ENCODE measurements around the gene DBNL. TPM values are rescaled to one million over a fixed set of nuclear protein-coding genes. Genes with fewer than 3 reads are reported as not detected.
A peak's percentile ranks its signal among the peaks of the same experiment; 100 is the strongest.
"Not testable (repeated sequence)": the region's sequence is repeated elsewhere in the genome, so short reads cannot be mapped to it uniquely, and the experiment has no call there.

Gene DBNL
- total RNA-seq, result 140 TPM in 2 replicates

DNA sequence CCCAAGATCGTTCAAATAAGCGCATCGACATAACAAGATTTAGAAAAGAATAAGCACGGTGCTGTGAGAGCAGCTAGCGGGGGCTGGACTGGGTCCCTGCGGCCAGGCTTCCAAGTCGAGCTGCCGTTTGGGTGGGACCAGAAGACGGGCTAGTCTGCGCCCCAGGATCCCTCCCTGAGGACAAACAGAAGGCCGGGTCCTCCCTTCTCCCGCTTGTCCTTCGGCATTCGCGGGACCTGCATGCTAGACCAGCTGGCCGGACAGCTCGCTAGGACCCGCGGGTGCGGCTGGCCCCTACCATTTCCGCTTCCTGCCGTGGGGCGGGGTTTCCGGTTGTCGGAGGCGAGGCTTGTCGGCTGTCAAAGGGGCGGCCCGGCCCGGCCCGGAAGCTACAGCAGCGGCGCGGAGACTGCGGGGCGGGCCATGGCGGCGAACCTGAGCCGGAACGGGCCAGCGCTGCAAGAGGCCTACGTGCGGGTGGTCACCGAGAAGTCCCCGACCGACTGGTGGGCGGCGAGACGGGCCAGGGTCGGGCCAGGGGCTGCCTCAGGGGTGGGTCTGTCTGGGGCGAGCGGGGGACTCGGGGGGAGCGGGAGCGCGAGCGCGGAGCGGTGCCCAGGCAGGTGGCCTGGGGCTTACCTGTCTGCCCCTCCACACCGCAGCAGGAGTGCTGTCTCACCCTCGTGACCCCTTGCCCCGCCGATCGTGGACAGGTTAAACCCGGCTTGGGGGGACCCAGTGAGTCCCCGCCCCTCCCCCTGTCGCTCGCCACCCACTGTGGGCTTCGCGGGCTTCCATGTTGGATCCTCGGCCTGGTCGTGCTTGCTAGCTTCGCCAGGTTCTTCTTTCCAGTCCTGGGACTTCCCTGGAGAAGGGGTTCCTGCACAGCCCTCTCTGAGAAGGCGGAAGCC is at the start of gene DBNL:
Gene DBNL, plus strand, starts transcription at position 388 of the 911 bp plus-strand sequence. Its CDS starts 36 bp downstream, at position 424.
- H3K27ac Mint-ChIP-seq, result peak within 1 kb of the TSS; percentile 87
- intact Hi-C loops (cut with micrococcal nuclease), result loop anchor here (2.0 kb wide), 4 partner anchors 26 to 156 kb away; partner anchors contain the start of genes POLD2, POLM and YKT6
- H3K4me1 Mint-ChIP-seq (ENCODE audit: low read depth), result peaks cover 44% of the 10 kb centered on the region
- H3K27me3 Mint-ChIP-seq (ENCODE audit: insufficient read depth), result no peaks in the 10 kb centered on the region
- peak; percentile 92 for DNase-seq (ENCODE audit: low spot score)
- no peaks in the 10 kb centered on the region for H3K9me3 Mint-ChIP-seq
- peak within 1 kb of the TSS; percentile 92 for H3K4me3 Mint-ChIP-seq
- H3K36me3 Mint-ChIP-seq (ENCODE audit: low read depth), result peaks cover 22% of the 10 kb centered on the region

DNA sequence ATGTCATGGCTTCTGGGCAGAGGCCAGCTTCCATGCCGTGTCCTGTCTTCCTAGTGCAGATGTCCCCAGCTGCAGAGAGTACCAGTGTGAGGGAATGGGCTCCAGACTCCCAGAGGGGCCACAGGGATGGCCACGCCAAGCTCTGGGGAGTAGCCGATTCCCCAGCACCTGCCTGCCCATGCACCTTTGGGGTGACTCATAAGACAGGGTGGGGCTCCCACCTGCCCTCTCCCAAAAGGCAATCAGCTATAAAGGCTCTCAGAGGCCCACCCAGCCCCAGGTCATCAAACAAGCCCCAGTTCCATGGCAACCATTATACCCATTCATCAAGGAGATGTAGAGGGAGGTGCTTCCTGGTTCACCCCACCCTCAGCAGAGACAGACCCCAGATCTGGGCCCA is 47.0 kb upstream of the DBNL start, which contains the start of gene SPDYE1:
Gene SPDYE1, plus strand, starts transcription at position 366 of the 400 bp plus-strand sequence. CDS start 2,053 bp downstream, outside the sequence.
- H3K4me3 Mint-ChIP-seq; H3K36me3 Mint-ChIP-seq (ENCODE audit: low read depth); DNase-seq (ENCODE audit: low spot score); H3K9me3 Mint-ChIP-seq; H3K4me1 Mint-ChIP-seq (ENCODE audit: low read depth); H3K27me3 Mint-ChIP-seq (ENCODE audit: insufficient read depth); intact Hi-C loops (cut with micrococcal nuclease); H3K27ac Mint-ChIP-seq: not testable (repeated sequence)

DNA sequence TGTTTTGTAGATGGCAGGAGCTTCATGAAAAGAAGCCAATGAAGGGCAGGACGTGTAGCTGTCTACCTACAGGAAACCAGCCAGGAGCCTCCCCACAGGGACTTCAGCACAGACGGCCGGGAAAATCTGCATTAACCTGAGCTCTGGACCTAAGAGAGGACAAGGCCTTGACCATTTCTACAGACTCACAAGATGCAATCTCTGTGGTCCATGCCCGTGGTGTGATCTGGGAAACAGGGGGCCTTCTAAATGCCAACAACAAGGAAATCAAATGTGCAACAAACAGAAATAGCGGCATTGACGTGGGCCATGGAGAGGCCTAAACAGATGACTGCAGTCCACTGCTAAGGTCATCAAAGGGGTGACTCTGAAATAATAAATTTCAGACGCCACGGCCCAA is 32.4 kb upstream of the DBNL start:
- H3K27me3 Mint-ChIP-seq (ENCODE audit: insufficient read depth); H3K9me3 Mint-ChIP-seq; DNase-seq (ENCODE audit: low spot score); H3K36me3 Mint-ChIP-seq (ENCODE audit: low read depth); H3K27ac Mint-ChIP-seq; H3K4me3 Mint-ChIP-seq; H3K4me1 Mint-ChIP-seq (ENCODE audit: low read depth); intact Hi-C loops (cut with micrococcal nuclease): not testable (repeated sequence)

DNA sequence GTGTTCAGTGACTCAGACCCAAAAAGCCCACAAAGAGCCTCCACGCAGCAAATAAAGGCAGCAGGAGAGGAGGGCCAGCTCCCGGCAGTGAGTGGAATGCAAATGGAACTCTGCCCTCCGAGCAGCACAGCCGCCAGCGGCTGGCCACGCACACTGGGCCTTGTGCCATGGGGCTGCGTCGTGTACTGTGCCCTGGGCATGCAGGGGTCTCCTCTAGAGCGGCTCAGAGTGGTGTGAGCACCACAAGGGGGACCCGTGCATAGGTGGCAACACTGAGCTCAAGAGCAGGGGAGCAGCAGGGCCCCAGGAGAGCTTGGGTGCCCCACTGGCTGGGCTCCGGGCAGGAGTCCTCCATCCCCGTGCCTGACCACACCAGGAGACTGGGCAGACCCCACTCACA is 29.4 kb upstream of the DBNL start:
- H3K27ac Mint-ChIP-seq; H3K4me3 Mint-ChIP-seq; H3K9me3 Mint-ChIP-seq; H3K27me3 Mint-ChIP-seq (ENCODE audit: insufficient read depth); H3K4me1 Mint-ChIP-seq (ENCODE audit: low read depth); H3K36me3 Mint-ChIP-seq (ENCODE audit: low read depth); DNase-seq (ENCODE audit: low spot score): not testable (repeated sequence)
- intact Hi-C loops (cut with micrococcal nuclease), result loop anchor here (5.0 kb wide), 1 partner anchor 622 kb away; no protein-coding TSS in a partner anchor

DNA sequence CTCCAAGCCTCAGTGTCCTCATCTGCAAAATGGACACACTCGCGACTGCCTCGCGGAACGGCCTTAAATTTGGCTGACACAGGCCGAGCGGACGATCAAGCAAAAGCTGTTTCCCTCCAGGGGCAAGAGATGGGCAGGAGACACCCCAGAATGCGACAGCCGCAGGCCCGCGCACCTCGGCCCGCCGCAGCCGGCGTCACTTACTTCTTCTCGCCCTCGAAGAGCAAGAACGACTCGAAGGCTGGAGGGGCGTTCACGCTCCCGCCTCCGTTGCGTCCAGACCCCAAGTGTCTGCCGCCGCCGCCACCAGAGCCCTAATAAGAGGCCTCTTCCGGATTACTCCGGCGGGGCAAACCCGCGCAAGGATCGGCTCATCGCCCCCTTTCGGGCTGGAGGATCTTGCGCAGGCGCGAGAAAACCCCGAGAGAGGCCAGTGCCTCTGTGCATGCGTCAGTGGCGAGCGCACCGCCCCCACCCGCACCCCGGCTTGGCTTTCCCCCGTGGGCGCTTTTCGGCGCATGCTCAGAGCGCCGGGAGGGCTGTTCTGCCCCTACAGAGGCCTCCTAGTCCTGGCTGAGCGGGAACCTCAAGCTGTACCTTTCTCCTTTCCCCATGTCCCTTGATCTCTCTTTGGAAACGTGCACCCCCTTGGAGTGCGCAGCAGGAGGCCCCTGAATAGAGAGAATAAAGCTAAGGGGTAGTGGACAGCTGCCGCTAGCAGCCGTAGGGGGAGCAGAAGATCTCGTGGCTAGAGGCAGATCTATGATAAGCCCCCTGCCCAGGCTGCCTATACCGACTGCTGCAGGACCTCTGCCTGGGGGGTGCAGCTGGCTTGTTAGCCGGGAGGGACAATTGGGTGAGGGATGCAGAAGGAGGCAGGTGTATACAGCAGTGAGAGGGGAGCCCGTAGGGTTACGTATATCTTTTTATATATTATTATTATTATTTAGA is 25.4 kb upstream of the DBNL start:
- not testable (repeated sequence) for H3K9me3 Mint-ChIP-seq; H3K36me3 Mint-ChIP-seq (ENCODE audit: low read depth); H3K27me3 Mint-ChIP-seq (ENCODE audit: insufficient read depth)
- H3K27ac Mint-ChIP-seq, result peak overlapping the region; percentile 82
- peaks cover 16% of the 10 kb centered on the region for H3K4me1 Mint-ChIP-seq (ENCODE audit: low read depth)
- intact Hi-C loops (cut with micrococcal nuclease), result loop anchor here (1.0 to 5.0 kb wide), 3 partner anchors 26 to 618 kb away; partner anchors contain the start of genes DBNL and POLD2
- peak overlapping the region; percentile 90 for H3K4me3 Mint-ChIP-seq
- DNase-seq (ENCODE audit: low spot score), result peak; percentile 99

DNA sequence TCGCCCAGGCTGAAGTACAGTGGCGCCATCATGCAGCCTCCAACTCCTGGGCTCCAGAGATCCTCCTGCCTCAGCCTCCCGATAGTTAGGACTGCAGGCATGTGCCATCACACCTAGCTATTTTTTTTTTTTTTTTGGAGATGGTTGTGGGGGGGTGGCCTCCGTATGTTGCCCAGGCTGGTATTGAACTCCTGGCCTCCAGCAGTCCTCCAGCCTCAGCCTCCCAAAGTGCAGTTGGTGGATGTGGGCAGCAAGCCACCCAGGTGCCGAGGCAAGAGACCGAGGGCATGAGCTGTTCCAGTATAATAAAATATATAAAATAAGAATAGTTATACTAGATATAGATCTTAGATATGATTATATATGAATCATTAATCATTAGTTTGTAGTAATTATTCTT is 24.7 kb upstream of the DBNL start:
- H3K4me1 Mint-ChIP-seq (ENCODE audit: low read depth), result peaks cover 16% of the 10 kb centered on the region
- not testable (repeated sequence) for H3K27me3 Mint-ChIP-seq (ENCODE audit: insufficient read depth); DNase-seq (ENCODE audit: low spot score); H3K27ac Mint-ChIP-seq; H3K36me3 Mint-ChIP-seq (ENCODE audit: low read depth); H3K9me3 Mint-ChIP-seq; H3K4me3 Mint-ChIP-seq
- intact Hi-C loops (cut with micrococcal nuclease), result loop anchor here (1.0 to 5.0 kb wide), 5 partner anchors 25 to 617 kb away; partner anchors contain the start of genes DBNL, POLD2 and YKT6

DNA sequence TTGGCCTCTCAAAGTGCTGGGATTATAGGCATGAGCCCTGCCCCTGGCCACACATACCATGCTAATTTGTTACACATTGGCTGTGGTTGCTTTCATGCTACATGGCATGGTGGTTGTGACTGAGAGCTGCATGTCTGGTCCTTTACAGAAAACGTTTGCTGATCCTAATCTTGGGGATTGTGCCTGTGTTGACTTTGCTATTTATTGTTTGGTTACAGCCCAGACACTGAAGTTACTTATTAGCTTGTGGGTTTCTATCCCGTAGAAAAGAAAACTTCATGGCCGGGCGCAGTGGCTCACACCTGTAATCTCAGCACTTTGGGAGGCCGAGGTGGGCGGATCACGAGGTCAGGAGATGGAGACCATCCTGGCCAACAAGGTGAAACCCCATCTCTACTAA is 22.4 kb upstream of the DBNL start:
- not testable (repeated sequence) for H3K9me3 Mint-ChIP-seq; H3K4me3 Mint-ChIP-seq; H3K27ac Mint-ChIP-seq; DNase-seq (ENCODE audit: low spot score); H3K27me3 Mint-ChIP-seq (ENCODE audit: insufficient read depth); H3K36me3 Mint-ChIP-seq (ENCODE audit: low read depth)
- peaks cover 16% of the 10 kb centered on the region for H3K4me1 Mint-ChIP-seq (ENCODE audit: low read depth)
- intact Hi-C loops (cut with micrococcal nuclease), result loop anchor here (5.0 kb wide), 2 partner anchors 180 to 545 kb away; partner anchors contain the start of gene YKT6

DNA sequence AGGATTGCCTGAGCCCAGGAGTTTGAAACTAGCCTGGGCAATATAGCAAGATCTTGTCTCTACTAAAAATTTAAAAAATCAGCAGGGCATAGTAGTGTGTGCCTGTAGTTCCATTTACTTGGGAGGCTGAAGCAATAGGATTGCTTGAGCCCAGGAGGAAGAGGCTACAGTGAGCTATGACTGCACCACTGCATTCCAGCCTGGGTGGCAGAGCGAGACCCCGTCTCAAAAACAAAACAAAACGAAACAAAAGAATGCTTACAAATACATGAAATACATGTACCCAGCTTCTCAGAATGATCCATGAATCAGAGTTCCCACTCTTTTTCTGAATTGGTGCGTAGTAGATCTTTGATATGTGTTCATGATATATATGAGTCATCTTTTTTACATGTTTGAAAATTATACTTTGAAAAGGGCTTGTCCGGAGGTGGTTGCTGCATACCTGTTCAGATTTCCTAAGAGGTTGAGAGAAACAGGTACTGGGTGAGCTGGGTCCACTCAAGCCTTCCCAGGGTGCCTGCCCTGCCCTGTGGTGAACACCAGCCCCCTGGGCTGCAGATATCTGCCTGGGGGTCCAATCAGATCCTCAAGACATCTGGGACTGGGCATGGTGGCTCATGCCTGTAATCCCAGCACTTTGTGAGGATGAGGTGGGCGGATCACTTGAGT is 21.6 kb upstream of the DBNL start:
- not testable (repeated sequence) for DNase-seq (ENCODE audit: low spot score); H3K27me3 Mint-ChIP-seq (ENCODE audit: insufficient read depth); H3K36me3 Mint-ChIP-seq (ENCODE audit: low read depth); H3K9me3 Mint-ChIP-seq
- peak overlapping the region; percentile 63 for H3K27ac Mint-ChIP-seq
- peak overlapping the region; percentile 45 for H3K4me3 Mint-ChIP-seq
- intact Hi-C loops (cut with micrococcal nuclease), result loop anchor here (5.0 kb wide), 2 partner anchors 179 to 544 kb away; partner anchors contain the start of gene YKT6
- H3K4me1 Mint-ChIP-seq (ENCODE audit: low read depth), result peaks cover 16% of the 10 kb centered on the region

DNA sequence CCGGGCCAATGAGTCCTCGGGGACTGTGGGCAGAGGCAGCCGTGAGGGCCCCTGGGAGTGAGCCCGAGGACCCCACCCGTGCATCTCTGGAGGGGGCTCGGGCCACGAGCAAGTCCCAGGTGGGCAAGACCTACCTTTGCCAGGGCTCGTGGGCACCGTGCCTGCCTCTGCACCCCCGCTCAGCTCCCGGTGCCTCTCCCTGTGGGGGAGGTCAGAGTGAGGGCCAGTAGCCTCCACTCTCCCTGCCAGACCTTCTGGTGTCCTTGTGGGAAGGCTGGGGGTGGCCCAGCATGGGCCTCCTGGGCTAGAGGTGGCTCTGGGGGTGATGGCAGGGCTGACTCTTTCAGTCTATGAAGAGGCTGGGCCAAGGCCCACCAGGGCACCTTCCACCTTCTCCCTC is 15.1 kb upstream of the DBNL start:
- H3K4me3 Mint-ChIP-seq; intact Hi-C loops (cut with micrococcal nuclease); H3K4me1 Mint-ChIP-seq (ENCODE audit: low read depth); DNase-seq (ENCODE audit: low spot score); H3K36me3 Mint-ChIP-seq (ENCODE audit: low read depth); H3K27ac Mint-ChIP-seq; H3K27me3 Mint-ChIP-seq (ENCODE audit: insufficient read depth); H3K9me3 Mint-ChIP-seq: not testable (repeated sequence)

DNA sequence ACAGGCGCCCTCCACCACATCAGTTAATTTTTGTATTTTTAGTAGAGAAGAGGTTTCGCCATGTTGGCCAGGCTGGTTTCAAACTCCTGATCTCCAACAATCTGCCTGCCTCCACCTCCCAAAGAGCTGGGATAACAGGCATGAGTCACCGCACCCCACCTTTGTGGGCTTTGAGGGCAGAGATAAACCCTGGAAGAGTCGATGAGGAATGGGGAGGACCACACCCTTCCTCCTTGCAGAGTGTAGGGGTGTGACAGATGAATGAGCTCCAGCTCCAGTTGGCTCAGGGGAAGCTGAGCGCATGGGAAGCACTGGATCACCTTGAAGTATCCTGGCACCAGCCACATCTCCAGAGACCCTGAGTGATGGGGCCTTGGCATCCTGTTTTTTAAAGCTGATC is 14.5 kb upstream of the DBNL start:
- H3K36me3 Mint-ChIP-seq (ENCODE audit: low read depth); H3K27me3 Mint-ChIP-seq (ENCODE audit: insufficient read depth); H3K4me3 Mint-ChIP-seq; H3K27ac Mint-ChIP-seq; intact Hi-C loops (cut with micrococcal nuclease); H3K4me1 Mint-ChIP-seq (ENCODE audit: low read depth); DNase-seq (ENCODE audit: low spot score); H3K9me3 Mint-ChIP-seq: not testable (repeated sequence)

DNA sequence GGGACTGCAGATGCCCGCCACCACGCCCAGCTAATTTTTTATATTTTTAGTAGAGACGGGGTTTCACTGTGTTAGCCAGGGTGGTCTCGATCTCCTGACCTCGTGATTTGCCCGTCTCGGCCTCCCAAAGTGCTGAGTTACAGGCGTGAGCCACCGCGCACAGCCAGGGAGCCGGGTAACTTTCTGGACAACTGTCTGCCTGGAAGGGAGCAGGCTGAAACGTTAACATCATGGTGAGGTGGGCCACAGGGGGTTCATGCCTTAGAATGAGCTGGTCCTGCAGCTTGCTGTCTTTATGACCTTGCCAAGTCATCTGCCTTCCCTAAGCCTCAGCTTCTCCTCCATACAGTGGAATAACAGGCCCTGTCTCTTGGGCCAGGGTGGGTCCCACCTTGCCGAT is 13.2 kb upstream of the DBNL start:
- not testable (repeated sequence) for H3K36me3 Mint-ChIP-seq (ENCODE audit: low read depth); H3K27me3 Mint-ChIP-seq (ENCODE audit: insufficient read depth); DNase-seq (ENCODE audit: low spot score)

DNA sequence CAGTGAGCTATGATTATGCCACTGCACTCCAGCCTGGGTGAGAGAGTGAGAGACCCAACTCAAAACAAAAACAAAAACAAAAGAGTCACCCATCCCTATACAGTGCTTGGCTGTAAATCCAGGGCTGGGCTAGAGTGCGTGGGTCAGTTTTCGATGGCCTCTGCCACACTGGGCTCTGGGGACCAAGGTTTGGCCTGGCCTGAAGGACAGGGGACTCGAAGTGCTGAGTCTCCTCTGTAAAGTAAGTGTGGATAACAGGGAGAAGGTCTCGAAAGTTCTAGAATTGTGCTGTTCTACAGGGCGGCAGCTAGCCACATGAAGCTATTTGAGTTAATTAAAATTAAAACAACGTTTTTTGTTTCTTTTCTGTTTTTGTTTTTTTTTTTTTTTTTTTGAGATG is 12.5 kb upstream of the DBNL start:
- DNase-seq (ENCODE audit: low spot score); H3K4me1 Mint-ChIP-seq (ENCODE audit: low read depth); H3K36me3 Mint-ChIP-seq (ENCODE audit: low read depth); H3K27ac Mint-ChIP-seq; H3K27me3 Mint-ChIP-seq (ENCODE audit: insufficient read depth); H3K4me3 Mint-ChIP-seq; intact Hi-C loops (cut with micrococcal nuclease); H3K9me3 Mint-ChIP-seq: not testable (repeated sequence)

More for the DNA sequence above, 13.2 kb upstream of the DBNL start:
- H3K4me1 Mint-ChIP-seq (ENCODE audit: low read depth); intact Hi-C loops (cut with micrococcal nuclease); H3K9me3 Mint-ChIP-seq; H3K4me3 Mint-ChIP-seq; H3K27ac Mint-ChIP-seq: not testable (repeated sequence)
